Activated CD4-positive, alpha-beta T cell treated with anti-CD3 and anti-CD28 coated beads, Interleukin-10, Interleukin-2, amounts not matched to agents 100 ng/mL and 50 ng/mL, durations not matched to agents 16 hours and 8 hours (primary cell): ENCODE results near the gene TRIM44.
A peak's percentile ranks its signal among the peaks of the same experiment; 100 is the strongest.
"Not testable (repeated sequence)": the region's sequence is repeated elsewhere in the genome, so short reads cannot be mapped to it uniquely, and the experiment has no call there.

Source experiments
- DNase-seq: peaks from one replicate; pipeline ENCODE4 v3.0.0-alpha.2; 2020

The TRIM44 gene

GRCh38 chr11:35675901-35676610 lies 13.5 kb downstream of the TRIM44 start:
- DNase-seq, result no peak

GRCh38 chr11:35676611-35676965 lies 14.0 kb downstream of the TRIM44 start:
- DNase-seq, result no peak

- DNase-seq, result no peak
These were observed 15.3 kb downstream of the TRIM44 start for GRCh38 chr11:35677904-35678303.

- no peak for DNase-seq
These were observed 15.9 kb downstream of the TRIM44 start for GRCh38 chr11:35678471-35678870.

GRCh38 chr11:35678975-35679374 lies 16.4 kb downstream of the TRIM44 start:
- DNase-seq, result no peak

GRCh38 chr11:35680506-35680905 lies 17.9 kb downstream of the TRIM44 start:
- DNase-seq, result no peak

- peak; percentile 45 for DNase-seq
These were observed 18.7 kb downstream of the TRIM44 start for GRCh38 chr11:35681163-35681767.

- DNase-seq, result no peak
These were observed 19.9 kb downstream of the TRIM44 start for GRCh38 chr11:35682230-35683173.

- DNase-seq, result no peak
These were observed 21.3 kb downstream of the TRIM44 start for GRCh38 chr11:35683728-35684339.

GRCh38 chr11:35688023-35688422 lies 25.4 kb downstream of the TRIM44 start:
- peak; percentile 8 for DNase-seq

- DNase-seq, result no peak
These were observed 26.8 kb downstream of the TRIM44 start for GRCh38 chr11:35689081-35689996.

- DNase-seq, result no peak
These were observed 39.6 kb downstream of the TRIM44 start for GRCh38 chr11:35702126-35702525.

GRCh38 chr11:35709376-35709775 lies 46.8 kb downstream of the TRIM44 start:
- no peak for DNase-seq

GRCh38 chr11:35711173-35711910 lies 48.8 kb downstream of the TRIM44 start:
- no peak for DNase-seq

GRCh38 chr11:35711924-35712323 lies 49.3 kb downstream of the TRIM44 start:
- no peak for DNase-seq

GRCh38 chr11:35712533-35712932 lies 50.0 kb downstream of the TRIM44 start:
- DNase-seq, result no peak

- peak; percentile 45 for DNase-seq
These were observed 52.5 kb downstream of the TRIM44 start for GRCh38 chr11:35714882-35715627.

- DNase-seq, result not testable (repeated sequence)
These were observed 53.1 kb downstream of the TRIM44 start for GRCh38 chr11:35715677-35716076.

- DNase-seq, result no peak
These were observed 54.5 kb downstream of the TRIM44 start for GRCh38 chr11:35717043-35717442.

- no peak for DNase-seq
These were observed 54.9 kb downstream of the TRIM44 start for GRCh38 chr11:35717520-35717919.
